ENCODE results near the gene SPG7.

Gene SPG7

DNA sequence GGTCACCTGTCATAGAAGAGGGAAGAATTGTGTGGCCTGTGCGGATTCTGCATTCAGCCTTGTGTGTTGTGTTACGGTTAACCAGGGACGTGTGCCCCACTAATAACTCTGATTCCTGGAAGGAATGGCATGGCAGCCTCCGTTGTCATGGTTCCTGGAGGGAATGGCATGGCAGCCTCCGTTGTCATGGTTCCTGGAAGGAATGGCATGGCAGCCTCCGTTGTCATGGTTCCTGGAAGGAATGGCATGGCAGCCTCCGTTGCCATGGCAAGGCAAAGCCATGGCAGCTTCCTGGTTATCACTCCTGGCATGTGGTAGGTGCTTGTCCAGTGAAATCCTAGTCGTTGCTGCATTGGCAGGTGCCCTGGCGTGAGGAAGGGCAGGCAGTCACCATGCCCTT, 8.9 kb downstream of the SPG7 start:
- no peak for DNase-seq (ENCODE audit: low read depth, low spot score)

- DNase-seq (ENCODE audit: low read depth, low spot score): no peak
Measured at GRCh38 chr16:89519881-89520280, 11.7 kb downstream of the SPG7 start.

DNA sequence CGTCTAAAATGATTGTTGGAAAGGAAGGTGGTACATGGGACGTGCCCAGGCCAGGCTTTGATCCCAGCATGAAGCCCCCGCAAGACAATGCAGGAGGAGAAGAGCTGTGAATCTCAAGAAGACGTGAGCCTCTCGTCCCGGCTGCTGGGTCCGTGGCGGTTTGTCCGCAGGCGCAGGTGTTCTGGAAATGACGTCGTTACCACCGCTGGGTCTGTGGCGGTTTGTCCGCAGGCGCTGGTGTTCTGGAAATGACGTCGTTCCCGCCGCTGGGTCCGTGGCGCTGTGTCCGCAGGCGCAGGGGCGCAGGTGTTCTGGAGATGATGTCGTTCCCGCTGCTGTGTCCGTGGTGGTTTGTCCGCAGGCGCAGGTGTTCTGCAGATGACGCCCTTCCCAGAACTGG, 14.1 kb downstream of the SPG7 start:
- no peak for DNase-seq (ENCODE audit: low read depth, low spot score)

GRCh38 chr16:89523680-89524344, 15.6 kb downstream of the SPG7 start:
- DNase-seq (ENCODE audit: low read depth, low spot score): no peak

GRCh38 chr16:89525146-89525913, 17.1 kb downstream of the SPG7 start:
- DNase-seq (ENCODE audit: low read depth, low spot score): no peak

DNA sequence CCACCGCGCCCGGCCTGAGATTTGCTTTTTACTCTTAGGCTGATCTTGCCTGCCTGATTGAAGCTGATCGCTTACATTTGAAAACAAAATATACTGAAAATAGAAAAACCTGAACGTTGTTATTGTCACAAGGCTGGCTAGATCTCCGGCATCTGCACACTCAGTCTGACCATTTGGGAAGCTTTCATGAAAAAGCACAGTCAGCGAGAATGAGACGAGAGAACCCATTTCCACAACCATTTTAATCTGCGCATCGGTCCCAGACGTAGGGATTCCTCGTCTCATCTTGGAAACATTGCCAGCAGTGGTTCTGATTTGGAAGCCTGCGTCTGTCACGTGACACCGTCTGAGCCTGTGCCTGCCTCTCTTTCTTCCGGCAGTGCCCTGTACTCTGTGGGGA, 20.9 kb downstream of the SPG7 start:
- DNase-seq (ENCODE audit: low read depth, low spot score): no peak

DNA sequence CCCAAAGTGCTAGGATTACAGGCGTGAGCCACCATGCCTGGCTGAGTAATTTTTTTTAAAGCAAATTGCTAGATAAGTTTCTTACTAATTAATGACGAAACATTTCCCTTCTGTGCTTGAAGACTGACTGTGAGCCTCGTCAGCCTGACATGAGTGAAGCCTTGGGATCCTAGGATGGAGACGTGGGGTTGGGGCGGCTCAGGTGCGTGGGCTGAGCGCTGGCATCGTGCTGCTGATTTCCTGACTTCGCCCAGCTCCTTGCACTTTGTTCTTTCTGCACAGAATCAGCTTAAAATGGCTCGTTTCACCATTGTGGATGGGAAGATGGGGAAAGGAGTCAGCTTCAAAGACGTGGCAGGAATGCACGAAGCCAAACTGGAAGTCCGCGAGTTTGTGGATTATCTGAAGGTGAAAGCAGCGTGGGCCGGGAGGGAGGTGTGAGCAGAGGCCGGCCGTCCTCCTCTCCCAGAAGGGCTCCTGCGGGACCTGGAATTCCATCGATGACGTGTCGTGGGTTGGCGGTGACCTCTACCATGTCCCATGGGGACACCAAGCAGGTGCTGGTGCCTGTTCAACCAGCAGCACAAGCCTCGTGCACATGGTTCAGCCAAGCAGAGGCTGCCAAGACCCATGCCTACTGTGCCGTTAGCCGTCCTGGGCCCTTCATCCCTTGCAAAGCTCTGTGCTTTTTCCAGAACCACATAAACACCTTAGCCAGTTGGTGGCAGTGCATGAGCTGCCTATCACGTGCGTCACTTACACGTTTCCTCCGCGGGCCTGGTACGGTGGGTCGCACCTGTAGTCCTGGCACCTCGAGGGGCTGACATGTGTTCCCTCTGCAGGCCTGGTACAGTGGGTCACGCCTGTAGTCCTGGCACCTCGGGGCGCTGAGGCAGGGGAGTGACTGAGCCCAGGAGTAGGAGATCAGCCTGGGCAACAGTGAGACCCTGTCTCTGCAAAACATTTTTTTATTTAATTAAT, 22.5 kb downstream of the SPG7 start:
- DNase-seq (ENCODE audit: low read depth, low spot score): no peak

DNA sequence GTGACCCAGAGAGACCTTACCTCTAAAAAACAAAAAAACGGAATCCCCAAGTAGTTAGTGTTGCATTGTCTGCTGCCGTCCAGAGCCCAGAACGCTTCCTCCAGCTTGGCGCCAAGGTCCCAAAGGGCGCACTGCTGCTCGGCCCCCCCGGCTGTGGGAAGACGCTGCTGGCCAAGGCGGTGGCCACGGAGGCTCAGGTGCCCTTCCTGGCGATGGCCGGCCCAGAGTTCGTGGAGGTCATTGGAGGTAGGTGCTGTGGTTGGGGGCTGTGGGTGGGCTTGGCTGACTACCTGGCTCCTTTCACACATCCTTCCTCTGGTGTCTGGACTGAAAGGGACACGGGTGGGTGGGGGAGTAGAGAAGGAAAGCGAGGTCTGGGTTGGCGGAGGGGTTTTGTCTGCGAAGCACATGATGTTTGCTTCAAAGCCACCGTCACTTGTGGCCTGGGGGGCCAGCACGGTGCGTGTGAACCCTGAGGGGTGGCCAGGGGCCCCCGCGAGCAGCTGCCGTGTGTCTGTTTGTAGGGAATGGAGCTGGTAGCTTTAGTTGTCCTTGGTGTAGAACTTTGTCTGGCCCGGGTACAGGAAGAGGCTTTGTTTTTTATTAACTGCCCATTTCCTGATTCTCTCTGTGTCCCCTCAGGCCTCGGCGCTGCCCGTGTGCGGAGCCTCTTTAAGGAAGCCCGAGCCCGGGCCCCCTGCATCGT, 23.8 kb downstream of the SPG7 start:
- no peak for DNase-seq (ENCODE audit: low read depth, low spot score)

- no peak for DNase-seq (ENCODE audit: low read depth, low spot score)
Measured at GRCh38 chr16:89534252-89534756, 26.1 kb downstream of the SPG7 start.

GRCh38 chr16:89536371-89536770, 28.2 kb downstream of the SPG7 start:
- no peak for DNase-seq (ENCODE audit: low read depth, low spot score)

DNA sequence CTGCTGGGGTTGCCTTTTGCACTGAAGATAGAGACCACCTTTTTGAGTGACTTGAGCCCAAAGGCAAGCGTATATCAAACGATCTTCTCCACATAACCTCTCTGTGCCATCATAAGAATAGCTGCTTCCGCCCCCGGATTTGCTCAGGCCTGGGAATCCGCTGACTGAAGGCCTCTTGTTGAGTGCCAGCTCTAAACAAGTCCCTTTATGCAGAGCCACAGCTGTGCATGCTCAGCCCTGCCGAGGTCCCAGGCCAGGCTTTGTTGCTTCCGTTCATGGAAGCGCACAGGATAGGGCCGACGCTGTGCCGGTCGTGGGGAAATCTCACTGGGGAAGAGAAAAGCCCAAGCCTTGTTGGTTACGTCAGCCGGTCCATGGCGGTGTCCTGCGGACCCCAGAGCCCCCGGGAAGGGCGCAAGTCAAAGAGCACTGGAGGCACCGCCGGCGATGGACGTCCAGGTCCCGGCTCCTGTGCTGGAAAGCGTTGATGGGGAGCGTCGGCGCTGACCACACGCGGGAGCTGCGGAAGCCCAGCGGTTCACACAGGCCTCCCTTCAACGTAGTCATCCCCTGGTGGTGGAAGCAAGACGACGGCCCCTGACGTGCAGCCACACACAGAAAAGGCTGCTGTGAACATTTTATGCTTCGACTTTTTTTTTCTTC, 28.8 kb downstream of the SPG7 start:
- no peak for DNase-seq (ENCODE audit: low read depth, low spot score)

DNA sequence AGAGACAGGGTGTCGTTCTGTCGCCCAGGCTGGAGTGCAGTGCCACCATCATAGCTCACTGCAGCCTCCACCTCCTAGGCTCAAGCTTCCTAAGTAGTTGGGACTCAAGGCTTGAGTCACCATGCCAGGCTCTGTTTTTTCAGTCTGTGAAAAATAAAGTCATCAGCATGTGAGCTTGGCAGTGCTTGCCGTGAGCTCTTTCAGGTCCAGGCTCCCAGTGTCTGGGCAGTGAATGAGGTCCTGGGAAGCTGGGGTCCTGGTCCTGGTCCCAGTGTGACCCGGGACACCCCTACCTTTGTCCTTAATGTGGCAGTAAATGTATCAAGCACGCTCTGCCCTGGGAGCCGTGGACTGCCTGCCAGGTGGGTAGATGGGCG, 29.3 kb downstream of the SPG7 start:
- DNase-seq (ENCODE audit: low read depth, low spot score): no peak

DNA sequence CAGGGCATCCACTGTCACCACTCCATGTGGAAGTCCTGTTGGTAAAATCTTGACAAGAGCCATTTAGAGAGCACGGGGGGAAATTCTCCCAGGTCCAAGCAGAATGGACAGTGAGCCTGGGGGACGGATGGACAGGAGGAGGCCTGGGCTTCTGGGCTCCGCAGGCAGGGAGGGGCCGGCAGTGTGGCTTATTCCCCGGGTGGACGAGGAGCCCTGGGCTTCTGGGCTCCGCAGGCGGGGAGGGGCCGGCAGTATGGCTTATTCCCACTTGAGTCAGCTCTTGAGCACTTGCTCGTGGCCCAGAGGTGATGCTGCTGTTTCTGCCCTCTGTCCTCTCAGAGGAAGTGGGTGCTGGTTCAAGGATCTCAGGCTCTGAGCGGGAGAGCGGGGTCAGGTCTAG, 30.1 kb downstream of the SPG7 start:
- DNase-seq (ENCODE audit: low read depth, low spot score): no peak

- no peak for DNase-seq (ENCODE audit: low read depth, low spot score)
Measured at GRCh38 chr16:89540557-89540956, 32.4 kb downstream of the SPG7 start.

DNA sequence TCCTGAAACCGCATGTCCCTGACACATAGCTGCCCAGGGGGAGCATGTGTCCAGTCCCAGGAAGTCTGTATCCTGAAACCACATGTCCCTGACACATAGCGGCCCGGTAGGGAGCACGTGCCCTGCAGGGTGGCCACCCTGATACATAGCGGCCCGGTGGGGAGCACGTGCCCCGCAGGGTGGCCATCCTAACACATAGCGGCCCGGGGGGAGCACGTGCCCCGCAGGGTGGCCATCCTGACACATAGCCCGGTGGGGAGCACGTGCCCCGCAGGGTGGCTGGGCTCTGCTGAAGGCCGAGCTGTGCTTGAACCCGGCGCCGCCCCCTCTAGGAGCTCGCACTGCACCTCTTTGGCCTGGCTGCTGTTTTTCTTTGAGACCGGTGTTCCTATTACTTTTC, 33.6 kb downstream of the SPG7 start:
- DNase-seq (ENCODE audit: low read depth, low spot score): no peak

- DNase-seq (ENCODE audit: low read depth, low spot score): no peak
Measured at GRCh38 chr16:89544113-89544512, 35.9 kb downstream of the SPG7 start.

GRCh38 chr16:89544713-89545043, 36.5 kb downstream of the SPG7 start:
- DNase-seq (ENCODE audit: low read depth, low spot score): no peak

GRCh38 chr16:89545044-89545830, 37.0 kb downstream of the SPG7 start:
- no peak for DNase-seq (ENCODE audit: low read depth, low spot score)

DNA sequence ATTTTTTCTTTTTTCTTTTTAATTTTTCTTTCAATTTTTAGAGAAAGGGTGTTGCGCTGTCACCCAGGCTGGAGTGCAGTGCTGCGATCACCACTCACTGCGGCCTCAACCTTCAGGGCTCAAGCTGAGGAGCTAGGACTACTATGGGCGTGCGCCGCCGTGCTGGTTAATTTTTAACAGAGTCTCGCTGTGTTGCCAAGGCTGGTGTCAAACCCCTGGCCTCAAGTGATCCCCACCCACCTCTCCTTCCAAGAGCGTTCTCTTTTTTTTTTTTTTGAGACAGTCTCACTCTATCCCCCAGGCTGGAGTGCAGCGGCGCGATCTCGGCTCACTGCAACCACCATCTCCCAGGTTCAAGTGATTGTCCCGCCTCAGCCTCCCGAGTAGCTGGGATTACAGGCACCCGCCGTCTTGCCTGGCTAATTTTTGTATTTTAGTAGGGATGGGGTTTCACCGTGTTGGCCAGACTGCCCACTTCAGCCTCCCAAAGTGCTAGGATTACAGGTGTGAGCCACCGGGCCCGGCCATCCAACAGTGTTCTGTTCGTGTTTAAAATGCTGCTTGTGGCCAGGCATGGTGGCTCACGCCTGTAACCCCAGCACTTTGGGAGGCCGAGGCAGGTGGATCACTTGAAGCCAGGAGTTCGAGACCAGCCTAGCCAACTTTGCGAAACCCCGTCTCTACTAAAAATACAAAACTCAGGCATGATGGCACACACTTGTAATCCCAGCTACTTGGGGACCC, 37.8 kb downstream of the SPG7 start:
- no peak for DNase-seq (ENCODE audit: low read depth, low spot score)

DNA sequence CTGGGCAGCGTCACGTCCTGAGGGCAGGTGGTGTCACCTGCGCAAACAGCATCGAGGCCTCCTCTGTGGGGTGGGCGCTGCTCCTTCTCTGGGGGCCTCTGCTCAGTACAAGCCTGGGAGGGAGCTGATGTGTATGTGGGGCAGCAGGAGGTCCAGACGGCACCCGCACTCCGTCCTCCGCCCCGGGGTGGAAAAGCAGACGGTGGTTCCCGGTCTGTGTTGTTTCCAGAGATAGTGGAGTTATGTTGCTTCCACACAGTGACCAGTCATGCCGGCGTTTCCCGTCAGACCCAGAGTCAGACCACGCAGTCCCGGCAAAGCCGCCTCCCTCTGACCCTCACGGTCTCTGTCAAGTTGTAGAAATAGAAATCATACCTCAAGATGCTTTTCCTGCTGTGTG, 38.6 kb downstream of the SPG7 start:
- DNase-seq (ENCODE audit: low read depth, low spot score): no peak
